HEK293T (cell line): ENCODE measurements around the gene CCDC69.

Source experiments
- ARNT ChIP-seq: fragments of 450-650 bp; IDR thresholded peaks from 2 replicates; pipeline ENCODE4 v1.6.1; 2017; ENCODE audit warnings: mild to moderate bottlenecking
- CTBP1 ChIP-seq: fragments of 450-650 bp; IDR thresholded peaks from 2 replicates; pipeline ENCODE4 v1.6.1; 2016; ENCODE audit warnings: borderline replicate concordance
- ELF4 ChIP-seq: fragments of 450-650 bp; IDR thresholded peaks from 2 replicates; pipeline ENCODE4 v1.6.1; 2017; ENCODE audit warnings: antibody characterized with exemption
- FOXM1 ChIP-seq: fragments of 450-650 bp; IDR thresholded peaks from 2 replicates; pipeline ENCODE4 v1.6.1; 2017; ENCODE audit warnings: mild to moderate bottlenecking, borderline replicate concordance
- LEF1 ChIP-seq: fragments of 450-650 bp; IDR thresholded peaks from 2 replicates; pipeline ENCODE4 v1.6.1; 2017; ENCODE audit warnings: mild to moderate bottlenecking, borderline replicate concordance
- SUZ12 ChIP-seq: fragments of 450-650 bp; IDR thresholded peaks from 2 replicates; pipeline ENCODE4 v1.6.1; 2016; ENCODE audit warnings: mild to moderate bottlenecking
- TARDBP ChIP-seq: fragments of 450-650 bp; IDR thresholded peaks from 2 replicates; pipeline ENCODE4 v1.6.1; 2016
- ZNF384 ChIP-seq: fragments of 450-650 bp; IDR thresholded peaks from 2 replicates; pipeline ENCODE4 v1.6.1; 2016
- TF ChIP-seq, protein P1 (sequence below): fragments of 450-650 bp; IDR thresholded peaks from 2 replicates; pipeline ENCODE4 v1.6.1; 2016

DNA sequence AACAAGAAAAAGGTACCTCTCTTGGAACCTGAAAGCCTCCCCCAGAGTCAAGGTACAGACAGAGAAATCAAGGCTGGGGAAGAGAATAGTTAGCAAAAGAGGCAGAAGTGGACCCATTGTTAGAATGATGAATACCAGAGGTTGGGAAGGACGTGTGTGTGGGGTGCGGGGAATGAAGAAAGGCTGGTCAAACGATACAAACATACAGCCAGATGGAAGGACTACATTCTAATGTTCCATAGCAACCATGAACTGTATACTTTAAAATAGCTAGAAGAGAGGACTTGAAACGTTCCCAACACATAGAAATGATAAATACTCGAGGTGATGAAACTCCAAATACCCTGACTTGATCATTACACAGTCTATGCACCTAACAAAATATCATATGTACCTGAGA is 7.1 kb downstream of the CCDC69 start:
- TF ChIP-seq ELF4, result no peak
- TF ChIP-seq TARDBP, result no peak
- TF ChIP-seq ARNT, result no peak
- no peak for TF ChIP-seq ZNF384
- no peak for TF ChIP-seq SUZ12
- TF ChIP-seq FOXM1, result no peak
- no peak for TF ChIP-seq LEF1
- TF ChIP-seq, protein P1, sequence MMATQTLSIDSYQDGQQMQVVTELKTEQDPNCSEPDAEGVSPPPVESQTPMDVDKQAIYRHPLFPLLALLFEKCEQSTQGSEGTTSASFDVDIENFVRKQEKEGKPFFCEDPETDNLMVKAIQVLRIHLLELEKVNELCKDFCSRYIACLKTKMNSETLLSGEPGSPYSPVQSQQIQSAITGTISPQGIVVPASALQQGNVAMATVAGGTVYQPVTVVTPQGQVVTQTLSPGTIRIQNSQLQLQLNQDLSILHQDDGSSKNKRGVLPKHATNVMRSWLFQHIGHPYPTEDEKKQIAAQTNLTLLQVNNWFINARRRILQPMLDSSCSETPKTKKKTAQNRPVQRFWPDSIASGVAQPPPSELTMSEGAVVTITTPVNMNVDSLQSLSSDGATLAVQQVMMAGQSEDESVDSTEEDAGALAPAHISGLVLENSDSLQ, result no peak
- TF ChIP-seq CTBP1, result no peak
